MM.1S (cell line): ENCODE measurements around the gene TRIM58.

Experiments
- EZH2 ChIP-seq: fragments of 300-600 bp; sonication (generic); optimal IDR thresholded peaks from 2 replicates; pipeline ENCODE3; 2017; ENCODE audit warnings: low read depth, mild to moderate bottlenecking, antibody characterized with exemption, low read length, mixed read lengths
- EZH2phosphoT487 ChIP-seq: fragments of 300-600 bp; sonication (generic); IDR thresholded peaks from 2 replicates; pipeline ENCODE4 v1.6.1; 2018; ENCODE audit warnings: antibody characterized with exemption, low read length
- TF ChIP-seq, protein P1 (sequence below): fragments of 300-600 bp; sonication (generic); IDR thresholded peaks from 2 replicates; pipeline ENCODE4 v1.5.1; 2016; ENCODE audit warnings: antibody characterized with exemption, low read length, mixed read lengths

GRCh38 chr1:247845011-247845692 lies 11.8 kb upstream of the TRIM58 start:
- TF ChIP-seq, protein P1, sequence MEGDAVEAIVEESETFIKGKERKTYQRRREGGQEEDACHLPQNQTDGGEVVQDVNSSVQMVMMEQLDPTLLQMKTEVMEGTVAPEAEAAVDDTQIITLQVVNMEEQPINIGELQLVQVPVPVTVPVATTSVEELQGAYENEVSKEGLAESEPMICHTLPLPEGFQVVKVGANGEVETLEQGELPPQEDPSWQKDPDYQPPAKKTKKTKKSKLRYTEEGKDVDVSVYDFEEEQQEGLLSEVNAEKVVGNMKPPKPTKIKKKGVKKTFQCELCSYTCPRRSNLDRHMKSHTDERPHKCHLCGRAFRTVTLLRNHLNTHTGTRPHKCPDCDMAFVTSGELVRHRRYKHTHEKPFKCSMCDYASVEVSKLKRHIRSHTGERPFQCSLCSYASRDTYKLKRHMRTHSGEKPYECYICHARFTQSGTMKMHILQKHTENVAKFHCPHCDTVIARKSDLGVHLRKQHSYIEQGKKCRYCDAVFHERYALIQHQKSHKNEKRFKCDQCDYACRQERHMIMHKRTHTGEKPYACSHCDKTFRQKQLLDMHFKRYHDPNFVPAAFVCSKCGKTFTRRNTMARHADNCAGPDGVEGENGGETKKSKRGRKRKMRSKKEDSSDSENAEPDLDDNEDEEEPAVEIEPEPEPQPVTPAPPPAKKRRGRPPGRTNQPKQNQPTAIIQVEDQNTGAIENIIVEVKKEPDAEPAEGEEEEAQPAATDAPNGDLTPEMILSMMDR: no peak
- TF ChIP-seq EZH2: no peak
- no peak for TF ChIP-seq EZH2phosphoT487
